NCI-H128 (cell line): ENCODE measurements around the gene RBMS2.

Experiments
- DNase-seq: peaks from one replicate; lab custom pipeline; 2025; ENCODE audit not compliant: unreplicated experiment; lab: John Stamatoyannopoulos, UW

RBMS2 gene

GRCh38 chr12:56581418-56582145, 60.0 kb downstream of the RBMS2 start:
- DNase-seq: no peak

DNA sequence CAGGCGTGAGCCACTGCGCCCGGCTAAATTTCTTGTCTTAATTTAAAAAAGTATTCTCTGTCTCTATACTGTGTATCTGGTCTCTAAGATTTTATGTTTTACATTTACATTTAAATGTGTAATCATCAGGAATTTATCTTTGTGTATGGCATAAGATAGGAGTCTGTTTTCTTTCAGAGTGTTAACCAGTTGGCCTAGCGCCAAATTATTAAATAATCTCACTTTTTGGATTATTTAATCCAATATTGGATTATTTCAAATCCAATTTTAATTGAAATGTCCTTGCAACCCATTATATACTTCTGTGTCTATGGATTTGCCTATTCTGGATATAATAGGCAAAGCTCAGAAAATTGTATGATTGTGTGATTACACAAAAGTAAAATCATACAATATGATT, 63.5 kb downstream of the RBMS2 start:
- DNase-seq: no peak

DNA sequence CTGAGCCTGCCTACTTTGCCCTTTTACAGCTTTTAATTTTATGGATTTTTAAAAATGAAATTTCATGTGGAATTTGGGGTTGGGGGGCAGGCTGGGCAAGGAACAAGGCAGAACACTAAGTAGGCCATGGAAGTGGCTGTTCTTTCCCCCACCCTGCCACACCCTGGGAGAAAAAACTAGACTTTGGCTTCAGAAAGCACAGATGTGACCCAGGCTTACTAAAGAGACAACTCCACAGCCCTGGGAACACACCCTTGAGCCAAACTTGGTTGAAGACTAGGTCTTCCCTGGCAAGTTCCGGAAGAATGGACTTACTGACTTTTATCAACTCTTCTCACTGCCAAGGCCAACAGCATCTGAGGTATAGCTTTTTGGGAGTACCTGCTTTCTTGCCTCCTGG, 68.2 kb downstream of the RBMS2 start:
- DNase-seq: no peak

- no peak for DNase-seq
Measured at GRCh38 chr12:56590237-56590830, 68.7 kb downstream of the RBMS2 start.

DNA sequence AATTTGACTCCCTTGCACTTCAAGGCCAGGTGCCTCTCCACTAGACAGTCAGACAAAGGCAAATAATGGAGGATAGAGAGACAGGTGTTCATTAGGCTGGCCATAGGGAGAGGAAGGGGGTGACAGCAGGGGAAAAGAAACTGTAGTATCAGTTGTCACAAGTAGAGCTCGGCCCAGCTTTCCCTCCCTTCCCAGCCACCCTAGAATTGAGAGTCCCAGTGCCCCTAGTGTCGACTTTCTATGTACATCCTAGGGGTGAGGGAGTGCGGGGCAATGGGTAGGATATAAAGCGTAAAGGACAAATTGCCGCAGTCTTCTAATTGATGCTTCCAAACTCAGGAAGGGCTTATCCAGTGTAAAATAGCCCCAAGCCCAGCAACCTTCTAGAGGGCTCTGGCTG, 69.5 kb downstream of the RBMS2 start:
- peak; percentile 79 for DNase-seq

GRCh38 chr12:56591961-56592360, 70.3 kb downstream of the RBMS2 start:
- DNase-seq: no peak

DNA sequence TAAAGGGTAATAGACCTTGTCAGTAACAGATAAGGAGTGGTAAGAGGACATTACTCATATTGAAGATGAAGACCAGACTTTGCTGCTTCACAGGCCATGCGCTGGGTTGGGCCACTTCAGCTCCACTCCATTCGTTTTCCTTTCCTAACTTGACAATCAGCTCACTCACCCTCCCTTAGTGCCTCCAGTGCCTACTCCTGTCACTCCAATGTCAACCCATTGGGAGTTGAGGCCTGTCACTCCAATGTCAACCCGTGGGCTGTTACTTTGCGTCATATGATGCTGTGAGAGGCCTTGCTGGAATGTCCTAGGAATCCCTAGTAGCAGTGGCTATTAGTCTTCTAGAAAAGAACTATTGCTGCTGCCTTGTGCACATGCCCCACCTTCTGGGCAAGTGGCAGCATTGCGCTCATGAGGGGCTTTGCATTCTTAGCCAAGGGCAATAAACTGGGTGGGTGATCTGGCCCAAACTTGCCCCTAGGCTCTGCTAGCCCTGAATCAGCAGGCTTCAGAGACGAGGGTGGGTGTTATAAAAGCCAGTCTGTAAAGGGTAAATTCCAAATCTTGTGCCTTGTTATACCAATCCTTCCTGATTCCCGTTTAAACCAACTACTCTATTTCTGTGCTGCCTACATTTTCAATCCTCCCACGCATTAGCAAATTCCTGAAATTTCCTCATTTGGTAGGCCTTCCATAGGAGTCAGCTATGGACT, 72.4 kb downstream of the RBMS2 start:
- peak; percentile 31 for DNase-seq

DNA sequence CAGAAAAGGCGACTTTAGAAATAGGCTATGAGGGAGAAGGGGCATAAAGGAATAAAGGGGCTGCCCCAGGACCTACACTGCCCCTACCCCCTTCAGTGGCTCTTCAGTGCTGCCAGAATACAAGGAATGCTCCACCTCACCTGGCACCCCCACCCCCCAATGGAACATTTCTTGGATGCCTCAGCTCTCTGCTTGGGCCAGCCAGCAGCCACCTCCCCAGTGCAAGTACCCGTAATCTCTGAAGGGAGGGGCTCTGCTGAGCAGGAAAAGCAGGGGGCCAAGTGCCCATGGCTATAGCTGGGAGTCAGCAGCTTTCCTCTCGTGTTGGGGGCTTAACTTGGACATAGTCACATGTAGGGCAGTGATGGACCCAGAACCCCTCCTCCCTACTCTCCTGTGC, 75.2 kb downstream of the RBMS2 start:
- no peak for DNase-seq

DNA sequence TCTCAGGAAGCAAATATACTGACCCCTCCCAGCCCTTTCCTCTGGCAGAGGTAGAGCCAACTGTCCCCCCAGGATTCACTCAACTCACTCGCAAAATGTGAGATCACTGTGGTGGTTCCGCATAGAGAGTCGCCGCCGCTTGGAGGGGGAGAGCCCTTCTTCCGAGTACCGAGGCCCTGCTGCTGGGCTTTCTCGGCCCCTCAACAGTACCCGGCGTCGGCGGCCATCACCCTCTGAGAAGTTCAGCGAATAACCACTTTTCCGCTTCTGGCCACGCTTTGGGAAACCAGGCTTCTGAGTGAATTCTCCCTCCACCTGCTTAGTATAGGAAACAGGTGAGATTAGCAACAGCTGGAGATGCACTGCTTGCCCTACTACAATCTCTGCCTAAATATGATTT, 77.4 kb downstream of the RBMS2 start:
- DNase-seq: no peak

DNA sequence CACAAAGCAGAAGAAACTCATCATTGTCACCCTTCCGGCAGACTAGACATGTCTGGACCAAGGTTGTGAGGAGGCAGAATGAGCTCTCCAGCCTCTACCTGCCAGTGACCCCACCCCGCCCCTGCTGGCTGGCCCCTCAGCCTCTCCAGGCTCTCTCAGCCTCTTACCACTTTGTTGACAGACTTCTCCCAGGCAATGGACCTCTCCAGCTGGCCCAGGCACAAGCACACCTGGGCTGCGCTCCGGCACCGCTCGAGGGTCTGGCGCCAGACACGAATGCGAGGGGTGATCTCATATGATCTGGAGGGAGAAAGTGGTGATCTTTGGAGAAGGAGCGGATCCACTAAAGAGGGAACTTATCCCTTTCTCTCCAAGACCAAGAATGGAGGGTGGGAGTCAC, 78.2 kb downstream of the RBMS2 start:
- no peak for DNase-seq

DNA sequence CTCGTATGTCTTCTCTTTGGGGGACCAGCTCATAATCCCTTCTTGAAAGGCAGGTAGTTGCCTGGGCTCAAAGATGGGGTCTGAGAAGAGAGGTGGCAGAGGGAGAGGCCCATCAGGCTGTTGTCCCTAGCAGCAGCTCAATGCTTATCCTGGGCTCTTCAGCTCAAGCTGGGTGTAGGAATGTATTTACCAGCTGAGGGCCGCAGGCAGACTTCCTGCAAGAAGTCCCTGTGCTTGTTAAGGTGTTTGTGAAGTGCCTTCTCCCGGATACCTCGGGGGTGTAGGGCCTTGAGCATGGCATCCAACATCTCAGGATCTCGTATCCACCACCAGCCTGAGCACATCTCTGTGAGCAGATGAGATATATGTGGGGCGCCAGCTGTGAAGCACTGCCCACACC, 79.1 kb downstream of the RBMS2 start:
- no peak for DNase-seq

GRCh38 chr12:56601503-56601902, 79.9 kb downstream of the RBMS2 start:
- no peak for DNase-seq

DNA sequence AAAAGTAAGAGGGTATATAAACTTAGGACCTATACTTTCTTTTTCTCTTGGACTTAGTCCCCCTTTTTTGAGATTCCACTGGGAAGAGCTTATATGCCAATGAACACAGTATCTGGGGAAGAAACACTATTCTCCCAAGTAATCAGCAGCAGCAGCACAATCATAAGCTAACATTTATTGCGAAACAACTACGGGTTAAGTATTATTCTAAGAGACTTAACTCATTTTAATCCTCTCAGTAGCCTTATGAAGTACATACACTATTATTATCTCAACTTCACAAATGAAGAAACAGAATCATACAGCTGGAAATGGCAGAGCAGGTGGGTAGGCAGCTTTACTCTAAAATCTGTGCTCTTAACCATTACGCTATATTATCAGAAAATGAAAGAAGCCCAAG, 80.6 kb downstream of the RBMS2 start:
- DNase-seq: no peak

DNA sequence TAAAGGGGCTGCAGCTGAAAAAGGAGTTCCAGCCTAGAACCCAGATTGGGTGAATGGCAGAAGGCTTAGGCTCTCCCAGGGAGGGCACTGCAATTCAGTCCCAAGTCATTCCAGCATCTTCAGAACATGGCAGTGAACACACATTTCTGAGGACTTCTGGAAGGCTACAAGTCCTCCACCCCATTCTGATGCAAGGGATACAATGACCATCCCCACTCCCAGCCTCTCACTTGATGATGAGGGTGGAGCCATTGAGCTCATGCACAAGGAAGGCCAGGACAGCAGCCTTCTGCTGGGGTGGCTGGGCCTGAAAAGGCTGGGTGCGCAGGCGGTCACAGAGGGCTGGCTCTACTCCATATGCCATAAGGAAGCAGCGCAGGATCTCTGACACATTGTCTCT, 82.7 kb downstream of the RBMS2 start:
- no peak for DNase-seq

DNA sequence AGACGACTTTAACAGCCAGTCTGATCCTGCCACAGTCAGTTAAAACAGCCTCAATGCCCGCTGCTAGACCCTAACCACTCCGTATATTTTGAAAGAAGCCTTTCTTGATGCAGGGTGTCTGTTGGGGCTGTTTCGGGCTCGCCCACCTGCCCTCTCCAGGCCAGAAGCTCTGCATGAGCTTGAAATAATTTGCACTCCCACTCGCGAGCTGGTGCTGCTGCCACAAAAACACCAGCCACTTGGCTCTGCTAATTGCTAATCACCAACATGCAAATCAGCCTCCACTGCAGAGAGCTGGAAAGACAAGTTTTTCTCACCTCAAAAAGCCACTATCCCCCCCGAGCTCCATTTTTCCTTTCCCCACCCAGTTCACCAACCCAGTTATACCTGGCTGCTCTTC, 93.0 kb downstream of the RBMS2 start:
- no peak for DNase-seq

DNA sequence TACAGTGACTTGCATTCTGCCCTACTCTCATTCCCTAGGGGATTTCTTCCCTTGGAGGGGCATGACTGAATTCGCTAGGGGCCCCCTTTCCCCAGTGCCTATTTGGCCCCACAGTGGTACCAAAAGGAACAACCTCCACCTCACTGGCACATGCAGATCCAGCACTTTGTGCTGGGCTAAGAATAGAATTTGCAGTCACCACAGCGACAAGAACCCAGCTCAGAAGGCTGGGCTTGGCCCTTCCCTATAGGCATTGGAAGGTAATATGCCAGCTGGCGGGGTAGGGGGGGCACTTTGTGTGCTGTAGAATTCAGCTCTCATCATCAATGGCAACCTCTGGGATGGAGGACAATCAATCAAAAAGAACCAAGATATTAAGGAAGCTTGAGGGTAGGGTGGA, 94.6 kb downstream of the RBMS2 start:
- no peak for DNase-seq

- no peak for DNase-seq
Measured at GRCh38 chr12:56616925-56617324, 95.3 kb downstream of the RBMS2 start.

DNA sequence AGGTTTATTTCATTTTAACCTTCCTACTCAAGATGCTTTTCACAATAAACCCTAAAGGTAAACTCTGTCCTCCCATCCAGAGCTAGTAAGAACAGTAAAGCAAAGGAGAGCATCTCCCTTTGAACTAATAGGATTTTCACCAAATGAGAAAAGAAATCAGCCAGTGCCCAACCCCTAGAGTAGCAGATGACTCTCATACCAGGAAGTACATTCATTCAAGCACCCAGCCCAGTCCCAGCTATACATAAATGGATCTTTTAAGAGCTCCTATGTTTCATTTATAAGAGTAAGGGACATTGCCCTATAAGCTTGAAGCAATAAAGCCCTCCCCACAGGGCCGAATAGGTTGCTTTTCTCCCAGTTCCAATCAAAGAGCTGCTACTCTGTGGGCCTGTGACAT, 100.9 kb downstream of the RBMS2 start:
- no peak for DNase-seq

DNA sequence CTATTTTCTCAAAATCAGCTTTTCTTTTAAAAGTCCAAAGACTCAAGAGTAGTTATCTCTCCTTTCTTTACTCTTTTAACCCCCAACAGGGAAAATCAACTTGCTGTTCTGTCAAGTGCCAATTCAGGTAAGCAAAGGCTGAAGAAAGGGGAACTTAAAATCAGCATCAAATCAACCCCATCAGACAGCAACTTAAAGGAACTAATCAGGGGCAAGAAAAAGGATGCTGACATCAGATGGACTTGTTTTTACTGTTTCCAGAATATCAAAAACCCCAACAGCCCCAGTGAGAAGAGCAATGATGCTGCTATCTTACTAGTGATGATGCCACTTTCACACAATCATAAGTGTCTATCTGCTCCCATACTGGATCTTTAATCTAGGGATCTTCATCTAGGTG, 105.1 kb downstream of the RBMS2 start:
- DNase-seq: no peak

DNA sequence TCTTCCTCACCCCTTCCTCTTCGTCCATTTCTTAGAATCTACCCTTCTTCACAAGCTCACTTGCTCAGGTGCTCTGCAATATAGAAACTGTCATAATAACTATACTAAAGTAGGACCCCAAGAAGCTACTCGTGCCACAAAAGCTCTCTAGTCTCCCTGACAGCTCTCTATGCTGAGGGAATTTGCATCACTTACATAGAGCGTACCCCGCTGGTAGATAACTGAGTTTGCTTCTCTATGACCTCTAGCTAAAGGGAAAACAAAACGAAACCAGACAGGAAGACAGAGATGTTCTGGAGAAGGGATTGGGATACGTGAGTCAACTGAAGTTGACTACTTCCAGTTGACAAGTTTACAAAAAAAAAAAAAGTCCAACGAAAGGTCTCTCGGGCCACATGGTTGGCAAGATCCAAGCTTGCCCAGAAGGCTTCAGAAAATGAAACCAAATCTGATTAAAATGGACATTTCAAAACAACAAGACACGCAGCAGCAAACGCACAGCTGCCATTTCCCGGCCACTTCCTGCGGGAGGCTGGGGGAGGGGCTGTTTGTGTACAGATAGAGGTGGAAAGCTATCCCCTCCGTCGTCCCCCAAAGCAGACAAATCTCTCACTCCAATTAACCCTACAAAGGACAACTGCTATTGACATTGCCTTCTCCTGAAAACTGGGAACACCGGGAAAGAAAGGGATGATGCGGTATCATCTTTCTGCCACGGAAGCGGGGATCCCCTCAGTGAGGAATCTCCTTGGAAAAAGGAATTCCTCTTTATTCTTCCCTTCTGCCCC, 107.2 kb downstream of the RBMS2 start:
- no peak for DNase-seq

DNA sequence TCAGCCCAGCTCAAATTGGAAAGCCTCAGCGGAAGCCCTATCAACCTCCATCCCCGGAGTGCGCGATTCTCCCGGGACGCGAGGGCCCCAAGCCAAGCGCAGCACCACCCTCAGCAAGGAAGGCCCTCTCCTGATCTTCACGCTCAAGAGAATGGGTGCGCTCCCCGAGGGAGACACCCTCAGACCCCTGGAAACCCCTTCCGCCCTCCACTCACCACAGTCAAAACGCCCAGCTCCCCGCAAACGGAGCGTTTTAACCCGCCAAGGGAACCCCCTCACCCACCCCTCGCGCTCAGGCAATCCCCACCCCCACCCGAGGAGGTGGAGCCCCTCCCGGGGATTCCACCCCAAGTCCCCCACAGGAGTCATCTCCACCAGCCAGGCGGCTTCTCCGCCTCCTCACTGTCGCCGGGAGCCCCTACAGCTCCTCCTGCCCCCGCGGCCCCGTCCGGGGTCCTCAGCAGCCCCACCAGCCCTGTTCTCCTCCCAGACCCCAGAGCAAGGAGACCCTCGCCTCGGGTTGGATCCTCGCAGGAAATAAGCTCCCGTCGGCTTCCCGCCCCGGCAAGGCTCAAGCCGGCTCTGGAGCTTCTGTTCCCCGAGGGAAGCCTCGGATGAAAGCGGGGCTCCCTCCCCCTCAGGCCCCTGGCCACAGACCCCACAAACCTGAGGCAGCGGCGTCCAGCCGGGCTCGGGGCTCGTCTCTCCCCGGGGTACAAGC, 108.0 kb downstream of the RBMS2 start:
- no peak for DNase-seq
